ENCODE measurements around the gene CMC2.

The CMC2 gene

DNA sequence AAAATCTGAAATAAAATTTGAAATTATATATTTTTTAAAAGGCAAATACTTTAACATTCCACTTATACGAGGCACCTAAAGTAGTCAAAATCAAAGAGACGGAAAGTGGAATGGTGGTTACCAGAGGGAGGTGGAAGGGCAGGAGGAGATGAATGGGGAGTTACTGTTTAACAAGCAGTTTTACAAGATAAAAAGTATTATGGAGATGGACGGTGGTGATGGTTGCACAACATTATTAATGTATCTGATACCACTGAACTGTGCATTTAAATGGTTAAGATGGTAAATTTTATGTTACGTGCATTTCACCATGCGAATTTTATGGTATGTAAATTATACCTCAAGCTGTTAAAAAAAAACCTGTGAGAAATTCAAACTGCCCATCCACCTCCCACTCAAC lies 5.4 kb downstream of the CMC2 start:
- no peak for DNase-seq

DNA sequence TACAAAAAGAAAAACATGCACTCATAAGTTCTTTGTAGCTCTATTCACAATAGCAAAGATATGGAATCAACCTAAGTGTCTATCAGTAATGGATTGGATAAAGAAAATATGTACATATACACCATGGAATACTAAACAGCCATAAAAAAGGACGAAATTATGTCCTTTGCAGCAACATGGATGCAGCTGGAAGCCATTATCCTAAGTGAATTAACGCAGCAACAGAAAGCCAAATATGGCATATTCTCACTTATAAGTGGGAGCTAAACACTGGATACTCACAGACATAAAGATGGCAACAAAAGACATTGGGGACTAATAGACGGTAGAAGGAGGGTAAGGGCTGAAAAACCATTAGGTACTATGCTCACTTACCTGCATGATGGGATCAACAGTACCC lies 5.8 kb downstream of the CMC2 start:
- DNase-seq = no peak

DNA sequence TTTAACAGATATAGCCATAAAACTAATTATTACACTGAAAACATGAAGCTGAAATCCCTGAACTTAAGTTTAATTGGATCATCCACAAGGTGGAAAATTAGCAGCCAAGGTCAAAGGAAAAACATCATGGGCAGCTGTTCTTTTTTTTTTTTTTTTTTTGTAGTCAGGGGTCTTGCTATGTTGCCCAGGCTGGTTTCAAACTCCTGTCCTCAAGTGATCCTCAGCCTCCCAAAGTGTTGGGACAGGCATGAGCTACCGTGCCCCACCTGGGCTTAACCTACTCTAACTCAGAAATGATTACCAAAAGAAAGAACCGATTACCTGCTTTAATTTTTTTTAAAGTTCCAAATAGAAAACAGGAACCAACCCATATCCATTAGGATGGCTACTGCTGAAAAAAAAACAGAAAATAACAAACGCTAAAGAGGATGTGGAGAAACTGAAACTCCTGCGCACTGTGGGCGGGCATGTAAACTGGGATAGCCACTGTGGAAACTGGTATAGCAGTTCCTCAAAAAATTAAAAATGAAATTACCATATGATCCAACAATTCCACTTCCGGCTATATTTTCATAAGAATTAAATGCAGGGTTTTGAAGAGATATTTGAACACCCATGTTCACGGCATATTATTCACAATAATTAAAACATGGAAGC lies 8.6 kb downstream of the CMC2 start:
- DNase-seq = no peak

DNA sequence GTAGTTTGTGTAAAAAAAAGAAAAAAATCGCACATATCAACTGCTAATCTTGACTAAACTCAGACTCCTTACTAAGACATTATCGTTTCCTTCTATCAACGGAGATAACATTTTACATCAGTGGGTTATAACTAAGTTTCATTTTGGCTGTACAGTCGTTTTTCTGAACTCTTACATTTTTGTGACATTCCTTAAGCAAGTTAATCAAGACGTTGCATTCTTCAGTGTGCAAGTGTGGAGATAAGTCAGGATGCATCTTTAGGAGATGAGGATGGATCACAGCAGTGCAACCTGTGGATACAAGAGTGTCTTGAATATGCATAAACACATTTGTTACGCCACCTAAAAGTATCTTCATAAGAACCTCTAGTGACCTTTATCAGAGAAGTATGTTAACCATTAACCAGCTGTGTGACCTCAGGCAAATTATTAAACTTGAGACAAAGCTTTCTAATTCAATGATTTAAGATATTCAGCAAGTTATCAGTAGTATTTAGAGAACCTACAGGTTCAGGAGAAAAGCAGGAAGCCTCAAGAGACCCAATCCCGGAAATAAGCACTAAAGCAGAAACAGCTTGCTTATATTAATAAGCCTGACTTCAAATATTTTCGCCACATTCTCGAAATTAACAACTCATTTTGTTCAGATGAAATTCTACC lies 9.4 kb downstream of the CMC2 start:
- no peak for DNase-seq

DNA sequence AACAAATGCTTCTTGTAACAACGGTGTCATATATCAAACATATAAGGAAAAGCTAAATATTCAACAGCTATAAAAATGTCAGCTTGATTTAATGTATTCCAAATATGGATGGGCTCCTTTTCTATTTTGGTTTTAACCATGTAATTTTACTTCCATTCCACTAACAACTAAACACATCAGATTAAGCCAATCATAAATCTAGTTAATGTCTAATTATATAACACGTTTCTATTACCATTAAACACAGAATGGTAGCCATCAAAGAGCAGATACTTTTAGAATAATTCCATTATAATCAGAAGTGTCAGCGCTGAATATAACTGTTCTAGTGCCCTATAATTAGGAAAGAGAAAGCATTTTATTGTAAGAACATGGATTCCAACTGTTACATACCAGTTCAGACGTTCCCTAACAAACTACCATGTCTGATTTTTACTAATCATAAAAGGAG lies 10.0 kb downstream of the CMC2 start:
- no peak for DNase-seq

DNA sequence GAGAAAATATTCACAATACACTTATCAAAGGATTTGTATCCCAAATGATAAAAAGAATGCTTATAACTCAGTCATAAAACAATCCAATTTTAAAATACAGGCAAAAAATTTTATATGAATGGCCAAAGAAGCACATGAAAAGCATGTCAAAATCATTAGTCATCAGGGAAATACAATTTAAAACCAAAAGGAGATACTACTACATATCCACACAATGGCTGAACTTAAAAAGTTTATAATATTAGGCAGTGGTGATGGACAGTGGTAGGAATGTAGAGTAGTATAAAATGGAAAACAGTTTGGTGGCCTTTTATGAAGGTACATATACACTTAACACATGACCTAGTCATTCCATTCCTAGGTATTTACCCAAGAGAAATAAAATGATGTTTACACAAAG lies 12.2 kb downstream of the CMC2 start:
- no peak for DNase-seq

DNA sequence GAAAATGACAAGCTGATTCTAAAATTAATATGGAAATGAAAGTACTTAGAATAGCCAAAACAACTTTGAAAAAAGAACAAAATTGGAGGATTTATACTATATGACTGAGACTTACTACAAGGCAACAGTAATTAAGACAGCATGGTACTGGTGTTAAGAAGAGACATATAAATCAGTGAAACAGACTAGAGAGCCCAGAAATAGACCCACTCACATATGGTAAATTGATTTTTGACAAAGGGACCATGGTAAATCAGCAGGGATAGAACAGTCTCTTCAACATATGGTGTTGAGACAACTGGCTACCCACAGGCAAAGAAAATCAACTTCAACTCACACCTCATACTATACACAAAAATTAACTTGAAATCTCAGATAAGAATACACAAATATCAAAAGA lies 12.9 kb downstream of the CMC2 start:
- no peak for DNase-seq

DNA sequence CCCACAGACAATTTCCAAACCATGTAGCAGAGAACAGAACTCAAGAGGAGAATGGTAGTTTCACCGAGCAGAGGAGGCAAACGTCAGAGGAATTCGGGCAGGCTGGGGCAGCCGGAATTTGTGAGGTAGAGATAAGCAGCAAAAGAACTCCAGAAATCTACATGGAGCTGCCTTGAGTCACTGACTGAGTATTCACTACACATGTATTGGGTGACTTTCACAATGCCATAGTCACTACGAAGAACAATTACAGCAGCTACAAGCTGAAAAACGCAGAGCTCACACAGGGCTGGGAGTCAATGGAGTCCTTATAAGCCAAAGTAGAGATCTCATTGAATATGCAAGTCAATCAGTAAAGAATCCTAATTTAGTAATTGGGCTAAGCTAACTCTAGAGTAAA lies 13.4 kb downstream of the CMC2 start:
- no peak for DNase-seq

DNA sequence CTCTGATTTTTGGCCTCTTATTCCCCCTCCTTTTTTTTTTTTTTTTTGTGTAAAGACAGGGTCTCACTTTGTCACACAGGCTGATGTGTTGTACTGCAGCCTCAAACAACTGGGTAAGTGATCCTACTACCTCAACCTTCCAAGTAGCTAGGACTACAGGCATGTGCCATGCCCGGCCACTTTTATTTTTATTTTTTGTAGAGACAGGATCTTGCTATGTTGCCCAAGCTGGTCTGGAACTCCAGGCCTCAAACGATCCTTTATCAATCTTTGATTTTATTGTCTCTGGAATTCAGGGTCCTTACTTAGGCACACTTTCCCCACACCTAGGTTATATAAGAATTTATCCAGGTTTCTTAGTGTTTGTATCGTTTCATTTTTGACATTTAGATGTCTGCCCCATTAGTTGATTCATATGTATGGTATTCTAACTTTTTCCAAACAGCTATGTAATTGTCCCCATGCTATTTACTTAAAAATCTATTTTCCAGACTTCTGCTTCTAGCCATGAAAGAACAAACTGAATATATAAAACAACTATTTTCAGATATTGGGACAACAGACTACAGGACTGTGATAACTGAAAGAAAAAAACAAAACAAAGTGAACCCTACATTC lies 13.9 kb downstream of the CMC2 start:
- no peak for DNase-seq

DNA sequence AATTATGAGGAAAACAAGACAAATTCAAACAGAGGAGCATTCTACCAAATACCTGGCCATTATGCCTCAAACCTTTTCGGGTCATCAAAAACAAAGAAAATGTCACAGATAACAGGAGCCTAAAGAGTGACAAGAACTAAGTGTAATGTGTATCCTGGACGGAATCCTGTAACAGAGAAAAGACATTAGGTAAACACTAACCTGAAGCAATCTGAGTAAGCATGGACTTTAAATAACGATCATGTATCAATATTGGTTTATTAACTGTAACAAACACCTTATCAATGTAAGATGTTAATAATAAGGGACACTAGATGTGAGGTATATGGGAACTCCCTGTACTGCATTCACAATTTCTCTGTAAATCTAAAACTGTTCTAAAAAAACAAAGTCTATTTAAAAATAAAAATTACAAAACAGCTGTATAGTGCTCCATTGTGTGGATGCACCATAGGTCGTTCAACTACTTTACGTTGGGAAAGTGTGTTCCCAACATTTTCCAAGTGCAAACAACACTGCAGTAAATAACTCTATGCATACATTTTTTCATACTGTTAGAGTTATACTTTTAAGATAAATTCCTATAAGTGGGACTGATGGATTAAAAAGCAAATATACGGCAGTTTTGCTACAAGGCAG lies 14.8 kb downstream of the CMC2 start:
- DNase-seq = no peak

DNA sequence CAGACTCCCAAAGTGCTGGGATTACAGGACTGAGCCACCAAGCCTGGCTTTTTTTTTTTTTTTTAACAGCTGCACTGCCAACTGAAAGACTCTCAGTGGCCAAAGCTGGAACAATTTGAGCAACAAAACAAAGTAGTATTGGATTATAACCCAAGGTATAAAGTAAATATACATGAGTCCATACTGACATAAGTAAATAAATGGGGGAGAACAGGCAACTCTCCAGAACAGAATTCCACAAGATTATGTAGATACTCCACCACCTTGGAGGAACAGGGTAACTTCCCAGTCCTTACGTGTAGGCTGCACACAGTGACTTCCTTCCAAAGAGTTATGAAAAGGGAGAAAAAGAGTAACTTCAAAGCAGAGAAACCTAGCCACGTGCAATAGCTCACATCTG lies 15.7 kb downstream of the CMC2 start:
- no peak for DNase-seq

DNA sequence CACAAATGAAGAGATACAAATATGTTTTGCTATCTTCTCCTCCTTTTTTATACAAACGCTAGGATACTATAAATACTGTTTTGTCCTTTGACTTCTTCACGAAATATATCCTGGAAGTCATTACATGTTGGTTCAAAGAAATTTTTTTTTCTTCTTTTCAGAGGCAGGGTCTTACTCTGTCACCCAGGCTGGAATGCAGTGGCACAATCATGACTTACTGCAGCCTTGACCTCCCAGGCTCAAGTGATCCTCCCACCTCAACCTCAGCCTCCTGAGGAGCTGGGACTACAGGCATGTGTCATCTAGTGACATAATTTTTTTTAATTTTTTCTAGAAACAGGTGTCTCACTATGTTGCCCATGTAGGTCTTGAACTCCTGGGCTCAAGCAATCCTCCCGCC lies 16.1 kb downstream of the CMC2 start:
- DNase-seq = no peak

DNA sequence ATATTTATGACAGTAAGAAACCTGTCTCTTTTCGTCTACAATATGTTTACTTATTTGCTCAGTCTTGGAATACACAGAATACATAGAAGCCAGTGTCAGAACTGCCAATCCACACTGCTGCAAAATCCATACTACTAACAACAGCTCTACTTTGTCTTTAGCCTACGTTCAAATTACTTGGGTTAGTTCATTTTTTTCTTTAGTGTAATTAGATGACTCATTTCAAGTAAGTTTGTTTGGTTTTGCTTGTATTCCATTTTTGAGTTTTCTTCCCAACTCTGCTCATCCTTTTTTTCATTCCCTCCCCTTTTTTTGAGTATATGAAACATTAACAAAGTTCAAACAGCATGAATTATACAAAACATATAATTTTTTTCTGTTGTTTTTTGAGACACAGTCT lies 16.9 kb downstream of the CMC2 start:
- no peak for DNase-seq

DNA sequence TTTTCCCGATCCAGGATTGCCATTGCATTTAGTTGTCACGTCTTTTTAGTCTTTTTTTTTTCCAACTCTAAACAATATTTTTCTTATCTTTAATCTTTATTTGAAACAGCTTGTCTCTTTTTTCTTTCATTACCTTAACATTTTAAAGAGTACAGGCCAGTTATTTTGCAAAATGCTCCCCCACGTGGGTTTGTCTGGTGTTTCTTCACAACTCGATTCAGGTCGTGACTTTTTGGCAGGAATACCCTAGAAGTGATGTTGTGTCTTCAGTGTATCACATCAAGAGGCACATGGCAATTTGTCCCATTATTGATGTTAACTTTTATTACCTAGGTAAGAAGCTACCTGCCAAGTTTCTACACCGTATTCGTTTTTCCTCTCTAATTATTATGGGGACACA lies 17.9 kb downstream of the CMC2 start:
- DNase-seq = no peak

DNA sequence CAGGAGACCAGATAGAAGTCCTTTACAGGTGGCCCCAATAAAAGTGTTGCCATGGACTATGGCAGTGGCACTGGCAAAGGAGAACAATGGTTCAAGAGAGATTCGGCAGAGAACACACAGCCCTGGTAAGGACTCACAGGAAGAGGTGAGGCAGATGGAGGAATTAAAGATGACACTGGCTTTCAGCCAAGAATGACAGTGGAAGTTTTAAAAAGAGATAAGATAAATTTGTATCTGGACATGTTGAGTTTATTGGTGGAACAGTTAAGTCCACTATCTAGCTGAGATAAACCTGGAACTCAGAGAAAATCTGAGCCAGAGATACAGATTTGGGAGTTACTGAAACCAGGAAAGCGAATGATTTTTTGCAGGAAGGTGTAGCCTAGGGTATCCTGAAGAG lies 20.1 kb downstream of the CMC2 start:
- DNase-seq = no peak

DNA sequence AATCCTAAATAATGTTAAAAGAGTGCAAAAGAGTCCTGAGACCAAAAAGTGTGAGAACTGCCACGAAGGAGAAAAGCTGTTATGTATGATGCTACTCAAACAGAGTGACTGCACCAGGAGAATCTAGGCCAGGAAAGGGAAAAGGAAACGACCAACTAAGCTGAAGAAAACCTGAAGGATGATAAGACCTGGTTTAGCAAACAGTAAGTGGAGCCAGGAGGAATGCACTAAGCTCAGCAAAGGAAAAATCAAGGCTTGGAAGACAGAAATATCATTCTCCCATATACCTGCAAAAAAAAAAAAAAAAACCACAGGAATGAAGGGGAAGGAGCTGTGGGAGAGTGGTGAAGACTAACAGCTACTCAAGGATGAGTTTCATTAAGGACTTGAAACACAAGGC lies 21.1 kb downstream of the CMC2 start:
- no peak for DNase-seq

DNA sequence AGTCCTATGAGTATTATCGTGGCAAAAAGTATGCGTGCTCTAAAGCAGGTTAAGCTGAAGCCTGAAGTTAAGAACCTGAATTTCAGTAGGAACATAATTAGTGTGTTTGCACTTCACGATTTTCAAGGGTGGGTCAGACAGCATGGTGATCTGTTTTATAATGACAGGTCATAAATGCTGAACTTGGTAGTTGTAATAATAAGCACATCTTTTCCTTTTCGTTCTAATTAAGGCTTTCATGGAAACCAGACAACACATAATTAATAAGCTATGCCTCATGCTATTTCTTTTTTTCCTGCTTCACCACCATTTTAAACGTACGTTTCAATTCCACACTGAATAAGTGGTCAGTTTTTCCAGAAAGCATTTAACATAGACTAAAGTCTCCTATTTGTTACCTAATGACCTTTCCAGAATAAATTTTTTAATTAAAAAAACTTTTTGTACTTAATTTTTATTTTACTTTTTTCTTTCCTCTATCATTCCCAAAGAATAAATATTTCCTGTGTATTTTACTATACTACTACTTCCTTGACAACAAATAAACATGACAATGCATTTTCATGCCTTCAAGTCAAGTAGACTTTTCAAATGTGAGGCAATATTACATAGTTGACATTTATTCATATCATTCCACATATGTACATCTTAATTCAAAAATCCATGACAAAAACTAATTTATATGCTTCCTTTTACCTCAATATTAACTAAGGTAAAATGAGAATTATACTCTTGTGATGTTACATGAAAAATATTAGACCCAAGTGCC lies 22.4 kb downstream of the CMC2 start:
- no peak for DNase-seq

DNA sequence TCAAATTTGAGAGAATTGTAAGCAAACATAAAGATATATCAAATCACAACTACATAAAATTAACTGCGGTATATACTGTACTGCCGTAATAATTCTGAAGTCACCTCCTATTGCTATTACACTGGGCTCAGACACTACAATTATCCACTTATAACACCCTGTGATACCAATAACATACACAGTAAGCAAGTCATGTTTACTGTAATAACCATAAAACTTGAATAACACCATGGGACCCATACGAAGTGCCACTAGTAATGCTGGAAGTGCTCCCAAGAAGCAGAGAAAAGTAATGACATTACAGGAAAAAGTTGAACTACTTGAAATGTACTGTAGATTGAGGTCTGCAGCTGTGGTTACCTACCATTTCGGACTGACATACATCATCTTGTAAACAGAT lies 24.0 kb downstream of the CMC2 start:
- DNase-seq = no peak

DNA sequence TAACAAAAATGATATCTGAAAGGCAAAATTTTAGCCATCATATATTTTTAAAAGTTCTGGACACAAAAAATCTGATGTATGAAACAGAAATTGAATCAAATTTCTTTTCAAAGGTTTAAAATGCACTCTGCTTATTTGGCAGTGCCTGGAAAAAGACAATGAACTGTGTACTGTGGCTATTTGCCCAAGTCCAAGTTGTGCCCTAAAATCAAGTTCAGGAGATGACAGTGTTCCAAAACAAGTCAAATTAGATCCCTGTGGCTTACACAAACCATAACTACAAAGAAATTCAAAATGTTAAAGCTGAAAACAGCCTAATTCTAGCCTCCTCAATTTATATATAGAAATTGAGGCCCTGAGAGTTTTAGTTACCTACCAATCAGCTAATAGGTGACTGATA lies 25.6 kb downstream of the CMC2 start:
- no peak for DNase-seq

DNA sequence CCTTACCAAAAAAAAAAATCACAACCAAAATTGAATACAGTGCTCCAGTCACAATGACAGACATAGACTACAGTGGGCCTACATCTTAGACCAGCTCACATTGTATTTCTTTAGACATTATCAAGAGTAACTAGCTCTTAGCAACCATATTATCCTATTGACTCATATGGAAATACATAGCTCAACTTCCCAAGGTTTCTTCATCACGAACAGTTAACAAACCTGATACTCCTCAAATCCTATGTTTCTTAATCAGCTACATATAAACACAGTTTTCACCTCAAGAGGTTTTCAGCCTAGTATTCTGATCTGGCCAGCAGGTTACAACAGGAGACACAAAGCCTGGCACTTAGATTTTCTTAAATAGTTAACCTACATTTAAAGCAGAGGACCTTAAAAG lies 29.7 kb downstream of the CMC2 start:
- no peak for DNase-seq

DNA sequence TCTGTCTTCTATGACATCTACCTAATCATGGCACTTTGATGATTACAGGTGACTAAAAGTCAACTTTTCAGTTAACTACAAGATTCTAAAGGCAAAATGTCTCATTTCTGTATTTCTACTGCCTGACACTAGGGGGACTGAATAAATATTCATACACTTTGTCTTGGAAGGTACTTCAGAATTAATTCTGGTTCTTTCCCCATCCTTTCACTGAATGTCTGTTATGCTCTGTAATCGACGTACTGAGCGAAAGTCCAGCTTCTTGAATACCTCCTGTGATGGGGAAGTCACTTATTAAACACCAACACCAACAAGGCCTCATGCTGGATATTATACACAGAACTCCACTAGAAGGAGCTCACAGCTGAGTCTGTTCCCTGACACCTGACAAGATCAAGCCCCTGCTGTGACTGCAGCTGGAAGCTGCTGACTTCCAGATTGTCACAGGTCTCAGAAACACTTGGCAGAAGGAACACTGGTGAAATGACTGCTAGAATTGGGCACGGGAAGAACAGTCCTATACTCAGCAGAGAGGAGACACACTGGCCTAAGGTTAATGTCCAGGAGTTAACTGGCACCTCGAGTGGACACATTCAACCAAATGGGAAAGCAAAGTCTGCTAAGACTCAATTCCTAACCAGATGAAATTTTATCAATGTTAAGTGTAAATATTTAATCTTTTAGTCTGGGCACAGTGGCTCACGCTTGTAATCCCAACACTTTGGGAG lies 31.9 kb downstream of the CMC2 start:
- DNase-seq = no peak

DNA sequence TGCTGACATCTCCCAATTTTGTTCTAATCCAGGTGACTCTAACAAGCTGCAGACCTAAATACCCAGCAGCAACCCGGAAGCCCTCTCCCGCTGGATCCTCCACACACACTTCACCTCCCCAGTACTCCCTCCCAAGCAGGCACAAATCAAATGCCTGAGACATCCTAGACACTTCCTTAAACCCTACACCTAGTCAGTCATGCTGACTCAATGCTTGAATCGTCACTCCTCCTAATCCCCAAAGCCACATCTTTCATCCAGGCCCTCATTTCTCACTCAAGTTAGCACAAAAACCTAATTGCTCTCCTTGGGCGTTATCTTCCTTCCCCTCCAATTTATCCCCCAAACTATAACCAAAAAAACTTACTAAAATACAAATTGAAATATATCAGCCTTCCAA lies 32.7 kb downstream of the CMC2 start:
- no peak for DNase-seq

DNA sequence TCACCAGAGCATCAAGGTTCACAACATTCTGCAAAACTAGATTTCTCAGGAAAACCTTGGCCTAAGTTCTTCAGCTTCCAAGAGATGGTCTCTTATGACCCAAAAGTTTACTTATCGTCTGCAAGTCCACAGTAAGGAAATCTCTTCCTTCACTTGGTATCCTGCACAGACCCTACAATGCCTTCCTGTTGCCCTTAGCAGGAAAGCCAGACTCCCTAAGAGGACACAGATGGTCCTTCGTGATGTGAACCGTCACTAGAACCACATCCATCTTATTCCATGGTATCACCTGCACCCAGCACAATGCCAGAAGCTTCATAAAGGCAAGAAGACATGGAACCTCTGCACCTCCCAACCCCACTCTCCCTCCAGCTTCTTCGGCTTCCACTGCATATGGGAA lies 34.1 kb downstream of the CMC2 start:
- DNase-seq = no peak

Data from stimulated activated CD8-positive, alpha-beta memory T cell treated with anti-CD3 and anti-CD28 coated beads, Interleukin-4, amount 100 ng/mL, for 48 hours (primary cell).